ENCODE measurements around the gene ESR2. TPM values are rescaled to one million over a fixed set of nuclear protein-coding genes. Genes with fewer than 3 reads are reported as not detected.
"Not testable (repeated sequence)": the region's sequence is repeated elsewhere in the genome, so short reads cannot be mapped to it uniquely, and the experiment has no call there.

Gene ESR2
- total RNA-seq, 1 donor = not detected

- Histone ChIP-seq H3K4me2 (ENCODE audit: insufficient read depth, low read length) (no peak overlapping the region), H4K20me1 (ENCODE audit: insufficient read depth, low read length) (no peaks in the 10 kb centered on the region), H2AFZ (ENCODE audit: low read length) (no peak overlapping the region), H3K27me3 (ENCODE audit: insufficient read depth, low read length) (no peaks in the 10 kb centered on the region), H3K79me2 (ENCODE audit: insufficient read depth, low read length) (no peaks in the 10 kb centered on the region), H3K4me1 (ENCODE audit: insufficient read depth, low read length) (no peaks in the 10 kb centered on the region), H3K36me3 (ENCODE audit: insufficient read depth, low read length) (no peaks in the 10 kb centered on the region), H3K27ac (ENCODE audit: low read depth, low read length) (no peak overlapping the region), H3K4me3 (ENCODE audit: insufficient read depth, low read length) (no peak overlapping the region), H3K9me3 (ENCODE audit: low read depth, low read length) (no peaks in the 10 kb centered on the region)
- peak; percentile 41 for DNase-seq (ENCODE audit: insufficient read length, low spot score, missing footprints)
- peak; percentile 50 for TF ChIP-seq CTCF (IDR thresholded peaks at IDR 0.05; ENCODE audit: extremely low read depth, low read depth, low read length)
These were observed 254.1 kb downstream of the ESR2 start for GRCh38 chr14:64040044-64040443.

- Histone ChIP-seq H3K4me1 (ENCODE audit: insufficient read depth, low read length) (no peaks in the 10 kb centered on the region), H3K79me2 (ENCODE audit: insufficient read depth, low read length) (no peaks in the 10 kb centered on the region), H3K4me2 (ENCODE audit: insufficient read depth, low read length) (no peak overlapping the region), H3K27me3 (ENCODE audit: insufficient read depth, low read length) (no peaks in the 10 kb centered on the region), H3K36me3 (ENCODE audit: insufficient read depth, low read length) (no peaks in the 10 kb centered on the region), H3K27ac (ENCODE audit: low read depth, low read length) (no peak overlapping the region), H4K20me1 (ENCODE audit: insufficient read depth, low read length) (no peaks in the 10 kb centered on the region), H3K4me3 (ENCODE audit: insufficient read depth, low read length) (no peak overlapping the region), H3K9me3 (ENCODE audit: low read depth, low read length) (no peaks in the 10 kb centered on the region), H2AFZ (ENCODE audit: low read length) (no peak overlapping the region)
- no peak for DNase-seq (ENCODE audit: insufficient read length, low spot score, missing footprints)
- TF ChIP-seq CTCF (IDR thresholded peaks at IDR 0.05; ENCODE audit: extremely low read depth, low read depth, low read length) = no peak
These were observed 255.2 kb downstream of the ESR2 start for GRCh38 chr14:64038841-64039542.

- H3K4me2 ChIP-seq (ENCODE audit: insufficient read depth, low read length); H3K36me3 ChIP-seq (ENCODE audit: insufficient read depth, low read length); H2AFZ ChIP-seq (ENCODE audit: low read length); DNase-seq (ENCODE audit: insufficient read length, low spot score, missing footprints); H3K9me3 ChIP-seq (ENCODE audit: low read depth, low read length); H3K79me2 ChIP-seq (ENCODE audit: insufficient read depth, low read length); H3K4me1 ChIP-seq (ENCODE audit: insufficient read depth, low read length); H3K4me3 ChIP-seq (ENCODE audit: insufficient read depth, low read length); H3K27me3 ChIP-seq (ENCODE audit: insufficient read depth, low read length); H4K20me1 ChIP-seq (ENCODE audit: insufficient read depth, low read length); H3K27ac ChIP-seq (ENCODE audit: low read depth, low read length): not testable (repeated sequence)
These were observed 256.1 kb downstream of the ESR2 start for GRCh38 chr14:64037869-64038745.

GRCh38 chr14:64035143-64035542, 259.0 kb downstream of the ESR2 start:
- peak; percentile 86 for DNase-seq (ENCODE audit: insufficient read length, low spot score, missing footprints)
- no peaks in the 10 kb centered on the region for H3K4me1 ChIP-seq (ENCODE audit: insufficient read depth, low read length)
- no peak overlapping the region for H3K4me3 ChIP-seq (ENCODE audit: insufficient read depth, low read length)
- H3K27ac ChIP-seq (ENCODE audit: low read depth, low read length) = no peak overlapping the region
- TF ChIP-seq CTCF (IDR thresholded peaks at IDR 0.05; ENCODE audit: extremely low read depth, low read depth, low read length) = no peak
- no peaks in the 10 kb centered on the region for H3K9me3 ChIP-seq (ENCODE audit: low read depth, low read length)
- H3K79me2 ChIP-seq (ENCODE audit: insufficient read depth, low read length) = no peaks in the 10 kb centered on the region
- no peaks in the 10 kb centered on the region for H3K36me3 ChIP-seq (ENCODE audit: insufficient read depth, low read length)
- H2AFZ ChIP-seq (ENCODE audit: low read length) = no peak overlapping the region
- no peaks in the 10 kb centered on the region for H4K20me1 ChIP-seq (ENCODE audit: insufficient read depth, low read length)
- no peak overlapping the region for H3K4me2 ChIP-seq (ENCODE audit: insufficient read depth, low read length)
- H3K27me3 ChIP-seq (ENCODE audit: insufficient read depth, low read length) = no peaks in the 10 kb centered on the region

Small RNA genes within 50 kb of the gene (small RNA-seq; reads per million reads assigned to genes)
- not detected for gene MIR548H1

Other genes with a start within 250 kb of the ESR2 start
- gene MTHFD1, start 94.0 kb upstream of the ESR2 start, total RNA-seq = 28.2 and 33.6 TPM in 2 replicates
- gene AKAP5, start 171.1 kb upstream of the ESR2 start, total RNA-seq = 0.59 and 1.1 TPM in 2 replicates
- 9.8 and 10.6 TPM in 2 replicates for gene ZBTB25, start 209.5 kb upstream of the ESR2 start, total RNA-seq
- gene ZBTB1, start 210.4 kb upstream of the ESR2 start, total RNA-seq = 60.4 and 67.7 TPM in 2 replicates
- 1.8 and 4.0 TPM in 2 replicates for gene HSPA2, start 246.4 kb upstream of the ESR2 start, total RNA-seq

All from osteoblast (primary cell).